ENCODE measurements around the gene DLEC1.

Gene DLEC1

GRCh38 chr3:38039101-38039898 lies at the start of gene DLEC1:
Gene DLEC1 (plus strand): TSS chr3:38039208. CDS start chr3:38039226, 18 bp downstream.
- DNase-seq (ENCODE audit: low read depth in 2 of 2, low spot score in 1 of 2): peak; percentile 53 to 60

GRCh38 chr3:37989821-37990480 lies 49.1 kb upstream of the DLEC1 start:
- no peak for DNase-seq (ENCODE audit: low read depth in 2 of 2, low spot score in 1 of 2)

- no peak for DNase-seq (ENCODE audit: low read depth in 2 of 2, low spot score in 1 of 2)
Measured at GRCh38 chr3:37990527-37990926, 48.5 kb upstream of the DLEC1 start, which contains the start of gene VILL. Gene VILL (plus strand): TSS chr3:37990786. CDS start chr3:37993673, 2,887 bp downstream.

GRCh38 chr3:37991109-37991508 lies 47.9 kb upstream of the DLEC1 start:
- no peak for DNase-seq (ENCODE audit: low read depth in 2 of 2, low spot score in 1 of 2)

GRCh38 chr3:37991823-37992222 lies 47.2 kb upstream of the DLEC1 start:
- no peak for DNase-seq (ENCODE audit: low read depth in 2 of 2, low spot score in 1 of 2)

- no peak for DNase-seq (ENCODE audit: low read depth in 2 of 2, low spot score in 1 of 2)
Measured at GRCh38 chr3:37992271-37993066, 46.5 kb upstream of the DLEC1 start.

GRCh38 chr3:37993067-37993455 lies 45.9 kb upstream of the DLEC1 start:
- DNase-seq (ENCODE audit: low read depth in 2 of 2, low spot score in 1 of 2): no peak

- DNase-seq (ENCODE audit: low read depth in 2 of 2, low spot score in 1 of 2): no peak
Measured at GRCh38 chr3:37993460-37993819, 45.6 kb upstream of the DLEC1 start.

GRCh38 chr3:37993820-37994638 lies 45.0 kb upstream of the DLEC1 start:
- peak in 1 of 2 donors; percentile 36 for DNase-seq (ENCODE audit: low read depth in 2 of 2, low spot score in 1 of 2)

- DNase-seq (ENCODE audit: low read depth in 2 of 2, low spot score in 1 of 2): no peak
Measured at GRCh38 chr3:37994639-37994972, 44.4 kb upstream of the DLEC1 start.

GRCh38 chr3:37995652-37996641 lies 43.1 kb upstream of the DLEC1 start:
- DNase-seq (ENCODE audit: low read depth in 2 of 2, low spot score in 1 of 2): no peak

GRCh38 chr3:37996785-37997301 lies 42.2 kb upstream of the DLEC1 start:
- DNase-seq (ENCODE audit: low read depth in 2 of 2, low spot score in 1 of 2): peak; percentile 51 to 75

- DNase-seq (ENCODE audit: low read depth in 2 of 2, low spot score in 1 of 2): no peak
Measured at GRCh38 chr3:37997342-37997741, 41.7 kb upstream of the DLEC1 start.

GRCh38 chr3:37997791-37998370 lies 41.1 kb upstream of the DLEC1 start:
- DNase-seq (ENCODE audit: low read depth in 2 of 2, low spot score in 1 of 2): no peak

GRCh38 chr3:37999836-38000235 lies 39.2 kb upstream of the DLEC1 start:
- DNase-seq (ENCODE audit: low read depth in 2 of 2, low spot score in 1 of 2): no peak

GRCh38 chr3:38000242-38000916 lies 38.6 kb upstream of the DLEC1 start:
- no peak for DNase-seq (ENCODE audit: low read depth in 2 of 2, low spot score in 1 of 2)

- DNase-seq (ENCODE audit: low read depth in 2 of 2, low spot score in 1 of 2): no peak
Measured at GRCh38 chr3:38000965-38001455, 38.0 kb upstream of the DLEC1 start.

GRCh38 chr3:38001456-38002081 lies 37.4 kb upstream of the DLEC1 start:
- no peak for DNase-seq (ENCODE audit: low read depth in 2 of 2, low spot score in 1 of 2)

All from stimulated activated CD8-positive, alpha-beta memory T cell treated with anti-CD3 and anti-CD28 coated beads, Interleukin-4, amount 100 ng/mL, for 4 hours (primary cell).